ENCODE data around the gene RIT1.
A peak's percentile ranks its signal among the peaks of the same experiment; 100 is the strongest.

Gene RIT1

DNA sequence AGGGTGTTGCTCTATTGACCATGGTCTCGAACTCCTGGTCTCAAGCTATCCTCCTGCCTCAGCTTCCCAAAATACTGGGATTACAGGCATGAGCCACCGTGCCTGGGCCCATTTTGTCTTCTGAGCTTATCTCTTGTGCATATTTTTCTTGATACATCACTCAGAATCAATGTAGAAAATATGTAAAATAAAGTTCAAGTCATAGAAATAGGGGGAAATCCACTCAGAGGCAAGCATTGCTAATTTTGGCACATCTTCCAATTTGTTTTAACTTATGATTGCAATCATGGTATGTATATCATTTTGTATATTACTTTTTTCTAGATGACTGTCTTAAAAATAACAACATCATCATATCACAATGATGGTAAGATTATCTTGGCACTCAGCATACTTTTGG is 21.6 kb downstream of the RIT1 start:
- no peak for DNase-seq

GRCh38 chr1:155888481-155888880 is 22.7 kb downstream of the RIT1 start:
- no peak for DNase-seq

DNA sequence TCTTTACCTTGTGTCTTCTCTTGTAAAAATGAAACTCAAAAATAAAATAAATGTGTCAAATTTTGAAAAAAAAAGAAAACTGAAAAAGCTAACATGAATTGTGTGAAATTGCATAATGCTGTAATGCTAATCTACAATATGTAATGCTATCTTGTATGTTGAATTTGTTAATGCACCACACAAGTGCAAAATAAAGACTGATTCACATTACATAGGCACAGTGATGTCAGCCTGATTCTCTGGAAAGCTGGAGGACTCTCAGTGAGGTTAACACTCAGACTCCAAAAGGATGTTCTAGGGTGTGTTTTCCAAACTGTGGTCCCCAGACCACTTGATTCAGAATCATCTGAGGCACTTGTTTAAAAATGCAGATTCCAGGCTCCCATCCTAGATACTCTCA is 26.2 kb downstream of the RIT1 start:
- no peak for DNase-seq

GRCh38 chr1:155884031-155884960 is 26.9 kb downstream of the RIT1 start:
- DNase-seq, result no peak

GRCh38 chr1:155882766-155883165 is 28.4 kb downstream of the RIT1 start:
- no peak for DNase-seq

DNA sequence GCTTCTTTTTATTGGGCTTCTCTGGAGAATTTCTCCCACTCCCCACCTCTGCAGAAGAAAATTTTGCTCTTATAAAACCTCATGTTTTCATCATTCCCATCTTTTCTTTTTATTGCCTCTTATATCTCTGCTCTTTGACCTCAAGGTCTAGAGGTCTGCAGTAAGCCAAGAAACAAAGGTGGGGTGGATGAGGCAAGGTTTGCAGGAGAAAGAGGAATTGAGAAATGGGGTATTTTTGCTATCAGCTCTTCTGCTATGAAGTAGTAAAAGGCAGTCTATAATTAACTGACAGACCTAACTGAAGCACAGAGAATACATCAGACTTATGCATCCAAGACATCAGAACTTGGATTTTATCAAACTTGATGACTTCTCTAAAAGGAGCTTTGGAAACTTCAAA is 28.9 kb downstream of the RIT1 start:
- DNase-seq, result no peak

- DNase-seq, result no peak
These were observed 30.2 kb downstream of the RIT1 start for GRCh38 chr1:155880950-155881349.

DNA sequence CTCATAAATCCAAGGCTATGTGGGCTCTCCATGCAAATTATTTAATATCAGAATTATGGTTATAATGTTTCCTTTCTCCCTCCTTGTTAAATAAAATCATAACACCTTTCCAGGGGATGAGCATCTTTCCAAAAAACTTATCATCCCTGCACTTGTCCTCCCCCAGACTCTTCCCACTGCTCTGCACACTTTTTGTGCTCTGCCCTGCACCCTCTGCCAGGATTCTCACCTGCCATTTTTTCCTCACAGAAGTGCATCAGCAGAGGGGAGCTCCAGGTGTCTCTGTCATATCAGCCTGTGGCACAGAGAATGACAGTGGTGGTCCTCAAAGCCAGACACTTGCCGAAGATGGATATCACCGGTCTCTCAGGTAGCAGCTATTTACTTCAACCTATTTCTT is 30.9 kb downstream of the RIT1 start:
- no peak for DNase-seq

DNA sequence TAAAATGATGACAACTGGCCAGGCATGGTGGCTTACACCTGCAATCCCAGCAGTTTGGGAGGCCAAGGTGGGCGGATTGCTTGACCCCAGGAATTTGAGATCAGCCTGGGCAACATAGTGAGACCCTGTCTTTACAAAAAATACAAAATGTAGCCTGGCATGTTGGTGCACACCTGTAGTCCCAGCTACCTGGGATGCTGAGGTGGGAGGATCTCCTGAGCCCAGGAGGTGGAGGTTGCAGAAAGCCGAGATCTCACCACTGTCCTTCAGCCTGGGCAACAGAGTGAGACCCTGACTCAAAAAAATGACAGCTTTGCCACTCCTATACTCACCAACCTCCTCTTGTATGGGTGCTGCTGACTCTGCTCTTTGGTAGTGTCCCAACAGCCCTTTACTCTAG is 33.2 kb downstream of the RIT1 start:
- no peak for DNase-seq

GRCh38 chr1:155873860-155874259 is 37.3 kb downstream of the RIT1 start:
- no peak for DNase-seq

- no peak for DNase-seq
These were observed 38.6 kb downstream of the RIT1 start for GRCh38 chr1:155872527-155872926.

DNA sequence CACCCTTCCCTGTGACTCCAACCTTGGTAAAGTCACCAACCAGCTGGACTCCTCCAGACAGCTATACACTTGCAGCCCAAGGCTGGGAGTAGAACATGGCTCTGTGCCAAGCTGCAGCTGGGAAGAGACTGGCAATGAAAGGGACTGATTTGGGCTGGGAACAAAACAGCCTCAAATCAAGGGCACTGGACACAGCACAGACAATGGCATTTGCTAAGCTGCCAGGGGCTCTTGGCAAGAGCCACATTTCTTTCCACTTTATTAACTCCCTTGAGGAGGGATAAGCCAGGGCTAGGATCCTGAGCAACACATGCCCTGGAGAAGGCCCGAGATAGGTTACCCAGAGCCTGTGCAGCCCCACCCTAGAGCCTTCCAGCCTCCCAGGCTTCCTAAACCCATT is 39.8 kb downstream of the RIT1 start:
- no peak for DNase-seq

GRCh38 chr1:155867766-155868165 is 43.4 kb downstream of the RIT1 start:
- no peak for DNase-seq

DNA sequence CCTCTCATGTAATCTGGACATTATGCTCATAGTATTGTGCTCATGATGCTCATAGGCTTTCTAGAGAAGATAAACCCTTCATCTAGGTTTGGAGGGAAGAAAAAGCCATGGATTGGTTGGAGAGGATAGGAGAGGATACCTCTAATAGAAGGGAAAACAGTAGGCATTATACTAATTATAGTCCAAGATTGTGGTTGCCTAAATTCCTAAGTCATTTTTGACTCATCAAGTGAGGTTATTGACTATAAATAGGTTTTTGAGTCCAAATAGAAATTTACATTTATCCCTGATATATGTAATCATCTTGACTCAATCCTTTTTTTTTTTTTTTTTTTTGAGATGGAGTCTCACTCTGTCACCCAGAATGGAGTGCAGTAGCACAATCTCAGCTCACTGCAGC is 46.8 kb downstream of the RIT1 start:
- DNase-seq, result no peak

DNA sequence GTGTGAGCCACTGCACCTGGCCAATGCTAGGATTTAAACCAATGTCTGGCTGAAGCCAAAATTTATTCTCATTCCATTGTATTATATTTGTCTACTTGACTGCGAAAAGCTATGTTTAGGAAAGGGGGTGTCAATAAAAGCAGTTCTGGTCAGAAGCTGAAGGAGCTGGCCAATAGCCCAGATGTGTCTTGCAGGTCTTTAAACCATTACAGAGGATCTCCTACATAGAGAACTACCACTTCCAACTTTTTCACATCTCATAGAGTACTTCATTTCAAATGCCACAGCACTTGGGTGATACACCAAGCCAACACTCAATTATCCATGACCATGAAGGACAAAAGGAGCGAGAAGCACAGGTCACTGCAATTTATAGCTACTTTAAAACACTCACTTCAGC is 49.3 kb downstream of the RIT1 start:
- DNase-seq, result no peak

GRCh38 chr1:155860970-155861510 is 50.1 kb downstream of the RIT1 start:
- no peak for DNase-seq

- DNase-seq, result peak; percentile 81
These were observed 51.0 kb downstream of the RIT1 start for GRCh38 chr1:155859881-155860871.

DNA sequence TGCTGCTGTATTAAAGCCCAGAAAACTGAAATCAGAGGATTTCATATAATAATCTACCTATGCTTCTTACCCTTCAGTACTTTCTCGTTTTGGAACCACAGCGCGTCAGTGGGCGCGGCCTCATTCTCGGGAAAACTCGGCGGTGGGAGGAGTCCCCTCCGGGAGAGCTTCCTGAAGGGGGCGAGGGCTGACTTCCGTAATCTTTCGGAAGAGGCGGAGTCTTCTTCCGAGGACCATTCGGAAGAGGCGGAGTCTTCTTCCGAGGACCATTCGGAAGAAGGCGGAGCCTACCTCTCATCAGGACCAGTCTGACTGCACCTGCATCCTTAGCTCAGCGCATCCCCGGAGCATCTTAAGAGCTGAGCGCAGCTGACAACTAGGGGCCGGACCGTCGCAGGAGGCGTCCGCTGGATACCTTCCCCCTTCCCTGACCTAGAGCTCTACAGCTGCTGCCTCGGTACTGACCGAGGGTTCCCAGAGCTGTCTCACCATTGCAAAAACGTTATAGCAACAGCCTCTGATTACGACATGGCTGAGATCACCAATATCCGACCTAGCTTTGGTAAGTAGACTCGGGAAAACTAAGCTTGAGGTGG is 51.8 kb downstream of the RIT1 start, which contains the start of gene SYT11:
Gene SYT11, plus strand, starts transcription at position 334 of the 596 bp plus-strand sequence. Its CDS starts 195 bp downstream, at position 529.
- peak; percentile 95 for DNase-seq

DNA sequence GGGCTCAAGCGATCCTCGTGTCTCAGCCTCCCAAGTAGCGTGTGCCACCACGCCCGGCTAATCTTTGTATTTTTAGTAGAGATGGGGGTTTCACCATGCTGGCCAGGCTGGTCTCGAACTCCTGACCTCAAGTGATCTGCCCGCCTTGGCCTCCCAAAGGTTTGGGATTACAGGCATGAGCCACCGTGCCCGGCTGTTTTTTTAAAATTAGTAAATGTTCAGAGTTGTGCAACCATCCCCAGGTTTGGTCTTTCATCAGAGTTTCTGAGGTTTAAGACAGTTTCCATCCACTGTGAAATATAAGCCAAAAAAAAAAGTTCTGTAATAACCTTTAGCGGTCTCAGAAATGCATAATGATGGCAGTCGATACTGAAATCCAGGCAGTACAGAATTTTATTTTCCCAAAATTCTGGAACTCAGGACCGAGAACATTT is 52.3 kb downstream of the RIT1 start:
- DNase-seq, result peak; percentile 31

GRCh38 chr1:155856975-155857930 is 53.9 kb downstream of the RIT1 start, which contains the start of gene GON4L:
Gene GON4L, minus strand, starts transcription at chr1:155857214. Its CDS starts 3,434 bp downstream, at chr1:155853780.
- peak; percentile 91 for DNase-seq

DNA sequence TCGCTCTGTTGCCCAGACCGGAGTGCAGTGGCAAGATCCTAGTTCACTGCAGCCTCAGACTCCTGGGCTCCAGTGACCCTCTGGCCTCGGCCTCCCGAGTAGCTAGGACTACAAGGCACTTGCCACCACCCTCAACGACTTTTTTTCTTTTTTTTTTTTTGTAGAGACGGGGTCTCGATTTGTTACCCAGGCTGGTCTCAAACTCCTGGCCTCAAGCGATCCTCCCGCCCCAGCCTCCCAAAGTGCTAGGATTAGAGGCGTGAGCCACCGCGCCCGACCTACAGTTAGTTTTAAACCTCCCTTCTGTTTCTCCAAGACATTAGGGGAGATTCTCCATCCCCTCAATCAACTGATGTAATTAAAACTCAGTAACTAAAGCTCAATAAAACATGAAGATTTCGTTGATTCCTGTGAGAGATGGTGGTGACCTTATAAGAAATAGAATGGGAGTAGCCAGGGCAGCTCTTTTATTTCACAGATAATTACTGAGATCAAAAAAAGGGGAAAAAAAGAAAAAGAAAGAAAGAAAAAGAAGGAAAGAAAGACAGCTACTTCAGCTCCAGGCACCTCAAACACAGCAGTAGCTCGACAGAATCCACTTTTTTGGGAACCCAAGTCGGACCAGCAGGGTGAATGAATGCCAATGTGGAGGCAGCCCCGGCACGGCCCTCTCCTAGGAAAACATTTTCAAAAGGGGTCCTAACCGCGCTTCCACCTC is 54.7 kb downstream of the RIT1 start:
- no peak for DNase-seq

Measured in CD4-positive, alpha-beta T cell treated with Interleukin-15 for 1 hour (primary cell).